HL-60 (cell line): ENCODE measurements around the gene WASL.

Experiments
- CTCF ChIP-seq: IDR thresholded peaks from one replicate; pipeline ENCODE4 v1.5.1; 2011; ENCODE audit warnings: low read length, control low read depth, inconsistent platforms; ENCODE audit not compliant: insufficient read depth
- TF ChIP-seq, protein P1 (sequence below): IDR thresholded peaks from 2 replicates; pipeline ENCODE4 v1.6.1; 2012; ENCODE audit warnings: low read depth; ENCODE audit not compliant: insufficient replicate concordance

DNA sequence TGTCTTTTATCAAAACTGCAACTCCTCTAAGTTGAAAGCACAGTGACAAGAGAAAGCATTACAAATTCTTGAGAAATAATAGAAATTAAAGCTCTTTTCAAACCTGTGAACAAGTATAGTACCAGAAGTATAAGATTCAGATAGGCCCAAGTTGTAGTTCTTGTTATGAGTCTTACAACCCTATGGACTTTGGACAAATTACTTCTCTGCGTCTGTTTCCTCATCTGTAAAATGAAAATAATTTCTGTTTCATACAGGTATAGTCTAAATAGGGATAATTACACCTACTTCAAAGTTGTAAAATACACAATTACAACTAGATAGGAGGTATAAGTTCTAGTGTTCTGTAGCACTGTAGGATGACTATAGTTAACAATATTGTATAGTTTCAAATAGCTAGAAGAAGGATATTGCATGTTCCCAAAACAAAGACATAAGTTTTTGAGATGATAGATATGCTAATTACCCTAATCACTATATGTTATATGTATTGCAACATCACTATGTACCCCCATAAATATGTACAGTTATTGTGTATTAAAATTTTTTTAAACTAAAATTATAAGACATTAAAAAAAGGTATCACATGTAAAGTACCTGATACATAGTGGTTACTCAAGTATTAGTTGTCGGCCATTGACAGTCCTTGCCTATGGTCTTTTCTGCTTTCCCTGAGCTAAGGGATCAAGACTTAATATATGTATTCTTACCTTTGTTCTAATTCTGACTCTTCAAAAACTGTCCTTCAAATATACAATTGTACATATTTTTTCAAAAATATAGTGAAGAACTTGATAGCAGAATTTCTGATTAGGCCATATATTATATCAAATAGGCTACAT is 1.8 kb upstream of the WASL start:
- no peak for TF ChIP-seq CTCF
- TF ChIP-seq, protein P1, sequence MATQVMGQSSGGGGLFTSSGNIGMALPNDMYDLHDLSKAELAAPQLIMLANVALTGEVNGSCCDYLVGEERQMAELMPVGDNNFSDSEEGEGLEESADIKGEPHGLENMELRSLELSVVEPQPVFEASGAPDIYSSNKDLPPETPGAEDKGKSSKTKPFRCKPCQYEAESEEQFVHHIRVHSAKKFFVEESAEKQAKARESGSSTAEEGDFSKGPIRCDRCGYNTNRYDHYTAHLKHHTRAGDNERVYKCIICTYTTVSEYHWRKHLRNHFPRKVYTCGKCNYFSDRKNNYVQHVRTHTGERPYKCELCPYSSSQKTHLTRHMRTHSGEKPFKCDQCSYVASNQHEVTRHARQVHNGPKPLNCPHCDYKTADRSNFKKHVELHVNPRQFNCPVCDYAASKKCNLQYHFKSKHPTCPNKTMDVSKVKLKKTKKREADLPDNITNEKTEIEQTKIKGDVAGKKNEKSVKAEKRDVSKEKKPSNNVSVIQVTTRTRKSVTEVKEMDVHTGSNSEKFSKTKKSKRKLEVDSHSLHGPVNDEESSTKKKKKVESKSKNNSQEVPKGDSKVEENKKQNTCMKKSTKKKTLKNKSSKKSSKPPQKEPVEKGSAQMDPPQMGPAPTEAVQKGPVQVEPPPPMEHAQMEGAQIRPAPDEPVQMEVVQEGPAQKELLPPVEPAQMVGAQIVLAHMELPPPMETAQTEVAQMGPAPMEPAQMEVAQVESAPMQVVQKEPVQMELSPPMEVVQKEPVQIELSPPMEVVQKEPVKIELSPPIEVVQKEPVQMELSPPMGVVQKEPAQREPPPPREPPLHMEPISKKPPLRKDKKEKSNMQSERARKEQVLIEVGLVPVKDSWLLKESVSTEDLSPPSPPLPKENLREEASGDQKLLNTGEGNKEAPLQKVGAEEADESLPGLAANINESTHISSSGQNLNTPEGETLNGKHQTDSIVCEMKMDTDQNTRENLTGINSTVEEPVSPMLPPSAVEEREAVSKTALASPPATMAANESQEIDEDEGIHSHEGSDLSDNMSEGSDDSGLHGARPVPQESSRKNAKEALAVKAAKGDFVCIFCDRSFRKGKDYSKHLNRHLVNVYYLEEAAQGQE: no peak
